Measurements from ENCODE around the gene DLG5. TPM values are rescaled to one million over a fixed set of nuclear protein-coding genes. Genes with fewer than 3 reads are reported as not detected.

The DLG5 gene
- total RNA-seq, 1 donor from 2014 or later: 58.4 TPM

DNA sequence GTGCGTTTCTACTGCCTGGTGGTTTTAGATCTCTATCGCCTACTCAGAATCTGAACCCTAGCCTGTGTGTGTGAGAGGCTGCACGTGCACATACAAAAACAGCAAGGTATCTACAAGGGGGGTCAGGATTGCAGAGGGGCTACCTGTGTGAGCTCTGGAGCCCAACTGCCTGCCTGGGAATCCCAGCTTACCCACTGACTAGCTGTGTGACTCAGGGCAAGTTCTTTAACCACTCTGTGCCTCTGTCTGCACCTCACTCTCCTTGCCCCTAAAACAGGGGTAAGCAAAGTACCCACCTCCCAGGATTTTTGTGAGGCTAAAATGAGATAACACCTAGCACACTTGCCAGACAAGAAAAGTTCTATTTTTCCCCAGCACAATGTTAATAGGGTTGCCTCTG is 32.5 kb downstream of the DLG5 start:
- Mint-ChIP-seq H3K4me1 (ENCODE audit: low read depth, unreplicated experiment) (peaks cover 25% of the 10 kb centered on the region), H3K27ac (ENCODE audit: unreplicated experiment) (no peak overlapping the region), H3K36me3 (ENCODE audit: low read depth, unreplicated experiment) (peaks cover 7% of the 10 kb centered on the region), H3K4me3 (ENCODE audit: unreplicated experiment) (no peak overlapping the region), H3K27me3 (ENCODE audit: low read depth, unreplicated experiment) (no peaks in the 10 kb centered on the region), H3K9me3 (ENCODE audit: unreplicated experiment) (no peaks in the 10 kb centered on the region)
- peaks cover 7% of the 10 kb centered on the region for H3K4me1 ChIP-seq (ENCODE audit: insufficient read depth, low read length)
- H3K27ac ChIP-seq (ENCODE audit: low read depth, low read length): no peak overlapping the region
- no peak overlapping the region for H3K4me2 ChIP-seq (ENCODE audit: low read length)
- no peaks in the 10 kb centered on the region for H3K9me3 ChIP-seq (ENCODE audit: insufficient read depth, low read depth, low read length)
- peaks cover 92% of the 10 kb centered on the region for H4K20me1 ChIP-seq (ENCODE audit: insufficient read depth, low read length)
- DNase-seq (ENCODE audit: low read depth) (no peak), FAIRE-seq (no peak)
- peaks cover 92% of the 10 kb centered on the region for H3K79me2 ChIP-seq (ENCODE audit: insufficient read depth, low read length)
- no peak for TF ChIP-seq EZH2 (IDR thresholded peaks at IDR 0.05; ENCODE audit: insufficient read depth, low read length)
- TF ChIP-seq, protein P1, sequence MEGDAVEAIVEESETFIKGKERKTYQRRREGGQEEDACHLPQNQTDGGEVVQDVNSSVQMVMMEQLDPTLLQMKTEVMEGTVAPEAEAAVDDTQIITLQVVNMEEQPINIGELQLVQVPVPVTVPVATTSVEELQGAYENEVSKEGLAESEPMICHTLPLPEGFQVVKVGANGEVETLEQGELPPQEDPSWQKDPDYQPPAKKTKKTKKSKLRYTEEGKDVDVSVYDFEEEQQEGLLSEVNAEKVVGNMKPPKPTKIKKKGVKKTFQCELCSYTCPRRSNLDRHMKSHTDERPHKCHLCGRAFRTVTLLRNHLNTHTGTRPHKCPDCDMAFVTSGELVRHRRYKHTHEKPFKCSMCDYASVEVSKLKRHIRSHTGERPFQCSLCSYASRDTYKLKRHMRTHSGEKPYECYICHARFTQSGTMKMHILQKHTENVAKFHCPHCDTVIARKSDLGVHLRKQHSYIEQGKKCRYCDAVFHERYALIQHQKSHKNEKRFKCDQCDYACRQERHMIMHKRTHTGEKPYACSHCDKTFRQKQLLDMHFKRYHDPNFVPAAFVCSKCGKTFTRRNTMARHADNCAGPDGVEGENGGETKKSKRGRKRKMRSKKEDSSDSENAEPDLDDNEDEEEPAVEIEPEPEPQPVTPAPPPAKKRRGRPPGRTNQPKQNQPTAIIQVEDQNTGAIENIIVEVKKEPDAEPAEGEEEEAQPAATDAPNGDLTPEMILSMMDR (IDR thresholded peaks at IDR 0.05; ENCODE audit: insufficient read depth, low read depth, low read length): no peak
- H3K4me3 ChIP-seq (ENCODE audit: insufficient read depth, low read depth, low read length): no peak overlapping the region
- H3K9ac ChIP-seq (ENCODE audit: low read length): no peak overlapping the region
- no peaks in the 10 kb centered on the region for H3K27me3 ChIP-seq (ENCODE audit: insufficient read depth, low read length)
- H2AFZ ChIP-seq (ENCODE audit: low read depth, low read length): no peak overlapping the region
- H3K36me3 ChIP-seq (ENCODE audit: insufficient read depth, low read length): no peaks in the 10 kb centered on the region

DNA sequence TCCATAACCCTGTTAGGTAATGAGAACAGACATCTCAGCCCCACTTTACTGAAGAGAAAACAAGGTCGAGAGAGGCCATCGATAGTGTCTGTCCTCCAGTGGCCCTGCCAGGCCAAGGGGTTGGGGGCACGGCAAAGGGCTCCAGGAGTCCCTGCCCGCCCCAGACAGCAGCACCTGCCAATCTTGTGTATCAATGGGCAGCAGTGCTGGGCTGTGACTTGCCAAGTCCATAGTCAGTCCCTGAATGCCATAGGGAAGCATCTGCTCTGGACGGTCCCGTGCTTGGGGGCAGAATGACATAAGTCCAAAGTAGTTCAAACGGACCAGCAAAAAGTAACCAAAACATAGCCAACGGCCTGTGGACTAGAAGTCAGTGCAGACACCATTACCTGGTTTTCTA is 33.2 kb downstream of the DLG5 start:
- Histone ChIP-seq H3K27ac (ENCODE audit: low read depth, low read length) (no peak overlapping the region), H3K36me3 (ENCODE audit: insufficient read depth, low read length) (no peaks in the 10 kb centered on the region), H3K79me2 (ENCODE audit: insufficient read depth, low read length) (peaks cover 92% of the 10 kb centered on the region), H3K4me3 (ENCODE audit: insufficient read depth, low read depth, low read length) (no peak overlapping the region), H3K9ac (ENCODE audit: low read length) (no peak overlapping the region), H3K27me3 (ENCODE audit: insufficient read depth, low read length) (no peaks in the 10 kb centered on the region), H3K4me2 (ENCODE audit: low read length) (no peak overlapping the region), H3K9me3 (ENCODE audit: insufficient read depth, low read depth, low read length) (no peaks in the 10 kb centered on the region), H4K20me1 (ENCODE audit: insufficient read depth, low read length) (peaks cover 92% of the 10 kb centered on the region), H2AFZ (ENCODE audit: low read depth, low read length) (no peak overlapping the region), H3K4me1 (ENCODE audit: insufficient read depth, low read length) (no peaks in the 10 kb centered on the region)
- no peaks in the 10 kb centered on the region for H3K27me3 Mint-ChIP-seq (ENCODE audit: low read depth, unreplicated experiment)
- no peak overlapping the region for H3K27ac Mint-ChIP-seq (ENCODE audit: unreplicated experiment)
- DNase-seq (ENCODE audit: low read depth) (no peak), FAIRE-seq (no peak)
- H3K9me3 Mint-ChIP-seq (ENCODE audit: unreplicated experiment): no peaks in the 10 kb centered on the region
- no peak overlapping the region for H3K4me3 Mint-ChIP-seq (ENCODE audit: unreplicated experiment)
- TF ChIP-seq EZH2 (IDR thresholded peaks at IDR 0.05; ENCODE audit: insufficient read depth, low read length): no peak
- TF ChIP-seq, protein P1 (IDR thresholded peaks at IDR 0.05; ENCODE audit: insufficient read depth, low read depth, low read length): no peak
- H3K4me1 Mint-ChIP-seq (ENCODE audit: low read depth, unreplicated experiment): peaks cover 22% of the 10 kb centered on the region
- H3K36me3 Mint-ChIP-seq (ENCODE audit: low read depth, unreplicated experiment): peaks cover 7% of the 10 kb centered on the region

DNA sequence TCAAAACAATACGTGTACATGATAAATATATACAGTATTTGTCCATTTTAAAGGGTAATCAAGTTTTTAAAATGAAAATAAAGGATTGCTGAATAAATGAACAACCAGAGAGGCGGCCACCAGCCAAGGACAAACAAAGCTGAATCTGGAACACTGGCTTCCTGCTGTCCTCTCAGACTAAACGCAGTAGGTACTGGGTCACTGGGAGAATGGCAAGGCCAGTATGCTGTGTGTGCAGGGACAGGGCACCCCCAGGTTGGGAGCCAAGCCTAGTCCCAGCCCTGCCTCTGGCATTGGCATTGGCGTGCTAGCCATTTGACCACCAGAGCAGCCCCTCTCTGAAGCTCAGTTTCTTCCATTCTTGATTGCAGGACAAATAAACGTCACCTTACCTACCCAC is 33.8 kb downstream of the DLG5 start:
- Histone ChIP-seq H3K9me3 (ENCODE audit: insufficient read depth, low read depth, low read length) (no peaks in the 10 kb centered on the region), H3K27ac (ENCODE audit: low read depth, low read length) (no peak overlapping the region), H3K4me3 (ENCODE audit: insufficient read depth, low read depth, low read length) (no peak overlapping the region), H4K20me1 (ENCODE audit: insufficient read depth, low read length) (peaks cover 92% of the 10 kb centered on the region), H3K4me1 (ENCODE audit: insufficient read depth, low read length) (peaks cover 6% of the 10 kb centered on the region), H3K4me2 (ENCODE audit: low read length) (no peak overlapping the region), H3K79me2 (ENCODE audit: insufficient read depth, low read length) (peaks cover 89% of the 10 kb centered on the region), H2AFZ (ENCODE audit: low read depth, low read length) (no peak overlapping the region), H3K36me3 (ENCODE audit: insufficient read depth, low read length) (no peaks in the 10 kb centered on the region), H3K9ac (ENCODE audit: low read length) (no peak overlapping the region), H3K27me3 (ENCODE audit: insufficient read depth, low read length) (no peaks in the 10 kb centered on the region)
- Mint-ChIP-seq H3K27ac (ENCODE audit: unreplicated experiment) (no peak overlapping the region), H3K4me1 (ENCODE audit: low read depth, unreplicated experiment) (peaks cover 28% of the 10 kb centered on the region), H3K27me3 (ENCODE audit: low read depth, unreplicated experiment) (no peaks in the 10 kb centered on the region), H3K4me3 (ENCODE audit: unreplicated experiment) (no peak overlapping the region), H3K9me3 (ENCODE audit: unreplicated experiment) (no peaks in the 10 kb centered on the region), H3K36me3 (ENCODE audit: low read depth, unreplicated experiment) (peaks cover 7% of the 10 kb centered on the region)
- FAIRE-seq: no peak
- no peak for DNase-seq (ENCODE audit: low read depth)
- TF ChIP-seq, protein P1 (IDR thresholded peaks at IDR 0.05; ENCODE audit: insufficient read depth, low read depth, low read length): no peak
- TF ChIP-seq EZH2 (IDR thresholded peaks at IDR 0.05; ENCODE audit: insufficient read depth, low read length): no peak

Measured in astrocyte (in vitro differentiated cells and primary cell).